GM12878 (cell line): ENCODE measurements around the gene CTNNBIP1. TPM values are rescaled to one million over a fixed set of nuclear protein-coding genes. Genes with fewer than 3 reads are reported as not detected.

Experiments
- ATAC-seq: fragments of 200-7000 bp; cut with Tn5 transposase; 3 replicates; pipeline ENCODE4 v1.9.1; 2020; ENCODE audit warnings: mild to moderate bottlenecking, moderate library complexity
- BruUV-seq: library from RNA; stranded (reverse); fragments of 400-500 nt; replicated peaks from 2 replicates; lab custom pipeline; 2021; lab: Mats Ljungman, UMichigan
- CTCF ChIA-PET: fragments of 300-600 bp; sonication (Branson Sonifier 250); formaldehyde crosslinking; extraction: SDS; loops from one replicate; lab custom pipeline; 2021; ENCODE audit warnings: inconsistent platforms; lab: Yijun Ruan, JAX
- POLR2A ChIA-PET: fragments of 350-600 bp; formaldehyde crosslinking; extraction: SDS; loops from one replicate; lab custom pipeline; 2021; ENCODE audit warnings: inconsistent platforms; lab: Charles Lee
- RAD21 ChIA-PET: fragments of 300-600 bp; sonication (Branson Sonifier 250); formaldehyde crosslinking; loops from one replicate; lab custom pipeline; 2023; ENCODE audit warnings: antibody characterized with exemption; ENCODE audit not compliant: unreplicated experiment; lab: Charles Lee
- SMC1A ChIA-PET: fragments of 300-600 bp; sonication (Branson Sonifier 250); formaldehyde crosslinking; loops from one replicate; lab custom pipeline; 2023; ENCODE audit not compliant: unreplicated experiment, uncharacterized antibody; lab: Charles Lee
- DNase-seq: peaks from one replicate; pipeline ENCODE4 v3.0.0-alpha.2; 2011; ENCODE audit warnings: low read depth, low spot score
- FAIRE-seq: peaks from 3 replicates; lab custom pipeline; 2011; peaks lifted over from hg19 to GRCh38; lab: Jason Lieb, UNC
- H2AFZ ChIP-seq: 2 replicates; pipeline ENCODE4 v1.6.0; 2011; ENCODE audit warnings: low read depth, low read length, control low read depth; ENCODE audit not compliant: control insufficient read depth
- H3K27ac ChIP-seq: 2 replicates; pipeline ENCODE4 v1.5.1; 2011; ENCODE audit warnings: control low read depth; ENCODE audit not compliant: control insufficient read depth, insufficient read depth
- H3K27me3 ChIP-seq, 2 experiments: replicated peaks in 1 of 2; 2 replicates each; pipeline versions ENCODE4 v1.6.0 to v1.6.1; 2011; ENCODE audit warnings: low read length in 1 of 2; ENCODE audit not compliant: control insufficient read depth in 2 of 2, insufficient read depth in 2 of 2
- H3K36me3 ChIP-seq, 2 experiments: 2 replicates each; pipeline ENCODE4 v1.5.1; 2011; ENCODE audit warnings: low read length in 1 of 2; ENCODE audit not compliant: control insufficient read depth in 2 of 2, insufficient read depth in 2 of 2
- H3K4me1 ChIP-seq: 2 replicates; pipeline ENCODE4 v1.6.1; 2011; ENCODE audit warnings: mild to moderate bottlenecking, low read length, moderate library complexity, mixed read lengths; ENCODE audit not compliant: control insufficient read depth, insufficient read depth
- H3K4me2 ChIP-seq: 2 replicates; pipeline ENCODE4 v1.6.0; 2011; ENCODE audit warnings: control low read depth; ENCODE audit not compliant: control insufficient read depth, insufficient read depth
- H3K4me3 ChIP-seq: fragments of 200-600 bp; sonication (generic); 2 replicates; pipeline ENCODE4 v1.5.1; 2016
- H3K79me2 ChIP-seq: 2 replicates; pipeline ENCODE4 v1.6.0; 2011; ENCODE audit warnings: low read length; ENCODE audit not compliant: control insufficient read depth, insufficient read depth
- H3K9ac ChIP-seq: 2 replicates; pipeline ENCODE4 v1.8.0; 2011; ENCODE audit warnings: low read length, control low read depth, mixed read lengths; ENCODE audit not compliant: control insufficient read depth, insufficient read depth
- H3K9me3 ChIP-seq: replicated peaks from 3 replicates; pipeline ENCODE4 v1.5.1; 2011; ENCODE audit warnings: mild to moderate bottlenecking, low read length; ENCODE audit not compliant: control insufficient read depth, insufficient read depth
- H4K20me1 ChIP-seq: 2 replicates; pipeline ENCODE4 v1.6.0; 2011; ENCODE audit not compliant: control insufficient read depth, insufficient read depth
- HDAC2 ChIP-seq: fragments of 200-600 bp; sonication (generic); IDR thresholded peaks from 2 replicates; pipeline ENCODE4 v1.6.1; 2017
- MEF2A ChIP-seq: IDR thresholded peaks from 2 replicates; pipeline ENCODE4 v1.6.1; 2011; ENCODE audit warnings: low read depth, mild to moderate bottlenecking, low read length, moderate library complexity; ENCODE audit not compliant: insufficient read depth
- POLR2A ChIP-seq: IDR thresholded peaks from 2 replicates; pipeline ENCODE4 v1.6.1; 2011; ENCODE audit warnings: low read depth, mild to moderate bottlenecking, low read length
- POLR2AphosphoS5 ChIP-seq: IDR thresholded peaks from 2 replicates; pipeline ENCODE4 v1.6.1; 2011; ENCODE audit warnings: mild to moderate bottlenecking, low read length, inconsistent platforms
- RB1 ChIP-seq: fragments of 450-650 bp; formaldehyde crosslinking; IDR thresholded peaks from 2 replicates; pipeline ENCODE4 v1.6.1; 2017; ENCODE audit warnings: mild to moderate bottlenecking, borderline replicate concordance
- SPI1 ChIP-seq: IDR thresholded peaks from 2 replicates; pipeline ENCODE4 v1.6.1; 2011; ENCODE audit warnings: low read depth, mild to moderate bottlenecking, low read length, moderate library complexity, borderline replicate concordance; ENCODE audit not compliant: insufficient read depth
- ZNF217 ChIP-seq: fragments of 450-650 bp; IDR thresholded peaks from 2 replicates; pipeline ENCODE4 v1.6.1; 2017; ENCODE audit warnings: antibody characterized with exemption, mild to moderate bottlenecking
- WGBS: methylation state at CpG from one replicate; pipeline ENCODE4 v1.1.6; 2016; ENCODE audit warnings: low lambda C conversion rate; ENCODE audit not compliant: insufficient replicate concordance, insufficient coverage; ENCODE audit errors: missing lambda C conversion rate; 5-methylcytosine and 5-hydroxymethylcytosine counted together
- in situ Hi-C: fragments of 300-500 bp; cut with MboI; formaldehyde crosslinking; loops from 9 replicates; pipeline ENCODE4 v1.14.3; 2018; ENCODE audit warnings: mixed read lengths
- intact Hi-C: fragments of 100-400 bp; cut with micrococcal nuclease; formaldehyde crosslinking; loops from one replicate; pipeline ENCODE4 v1.14.2; 2022; ENCODE audit not compliant: unreplicated experiment
- polyA plus RNA-seq, 11 experiments: library from polyadenylated mRNA; depleted of rRNA in 4 of 11; unstranded in 6 of 11; stranded (reverse) in 5 of 11; fragments of >200 nt; fragmentation: Nextera tagmentation in 4 of 11; fragmentation: Illumina TruSeq in 1 of 11; extraction: Ambion mirVana in 4 of 11; extraction: Trizol in 1 of 11; gene quantifications; 1 replicate in 1 of 11; 2 replicates in 10 of 11; pipeline versions ENCODE4 v1.2.1 to v1.2.3, GENCODE V29; 2011 to 2016; ENCODE audit warnings: inconsistent platforms in 2 of 11, missing spikeins in 2 of 11, low read depth in 1 of 11
- total RNA-seq, 4 experiments: library from RNA; depleted of rRNA in 3 of 4; stranded (reverse); fragments of >200 nt in 3 of 4; fragmentation: Illumina TruSeq in 1 of 4; extraction: Trizol in 1 of 4; gene quantifications; 2 replicates each; pipeline versions ENCODE4 v1.2.1 to v1.2.3, GENCODE V29; 2013 to 2021
- TF ChIP-seq, protein P1 (sequence below): fragments of 450-650 bp; IDR thresholded peaks from 2 replicates; pipeline ENCODE4 v1.6.1; 2017; ENCODE audit warnings: mild to moderate bottlenecking, moderate library complexity
- TF ChIP-seq, protein P2 (sequence below): fragments of 450-650 bp; conservative IDR thresholded peaks from 2 replicates; pipeline ENCODE4 v1.6.1; 2017; ENCODE audit warnings: mild to moderate bottlenecking, moderate library complexity

Gene CTNNBIP1
- total and polyA plus RNA-seq, 10 of the 15 experiments (the other 5 are each of a cell fraction or from before 2014, with no cell fraction given) = 0.42 to 31.8 (median 10.8) TPM

DNA sequence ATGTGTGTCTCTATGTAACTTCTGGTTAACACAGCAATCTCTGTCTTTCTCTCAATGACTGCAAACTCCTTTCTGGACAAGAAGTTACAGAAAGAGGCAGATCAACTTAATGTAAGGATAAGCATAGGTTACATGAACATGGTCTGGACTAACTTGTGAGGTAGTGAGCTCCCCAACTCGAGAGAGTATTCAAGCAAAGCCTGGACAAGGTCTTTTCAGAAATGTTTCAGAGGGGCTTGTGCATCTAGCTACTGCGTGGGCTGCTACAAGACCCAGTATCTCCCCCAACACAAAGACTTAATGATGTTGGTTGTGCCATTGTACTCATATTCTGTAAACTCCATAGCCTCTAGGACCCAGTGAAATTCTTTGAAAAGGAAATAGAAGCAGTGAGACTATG, 62.8 kb downstream of the CTNNBIP1 start:
- intact Hi-C loops (no loop called here), in situ Hi-C loops (no loop called here)
- POLR2A ChIA-PET = no interaction called here
- RAD21 ChIA-PET = interaction anchor here (1.4 kb wide), 1 partner anchor 62 kb away, joined by 5 read pairs; no protein-coding TSS in a partner anchor
- DNase-seq (no peak), ATAC-seq (no peak), FAIRE-seq (no peak)
- Histone ChIP-seq H3K79me2 (no peaks in the 10 kb centered on the region), H2AFZ (no peak overlapping the region), H3K36me3 (no peaks in the 10 kb centered on the region), H3K9ac (no peak overlapping the region), H3K4me2 (no peak overlapping the region), H3K9me3 (no peaks in the 10 kb centered on the region), H3K4me1 (peaks cover 8% of the 10 kb centered on the region), H4K20me1 (no peaks in the 10 kb centered on the region), H3K27ac (no peak overlapping the region), H3K27me3 (no peaks in the 10 kb centered on the region), H3K4me3 (no peak overlapping the region)
- no peak for TF ChIP-seq POLR2A
- TF ChIP-seq ZNF217 = no peak
- TF ChIP-seq RB1 = no peak
- TF ChIP-seq MEF2A = no peak
- TF ChIP-seq HDAC2 = no peak
- TF ChIP-seq, protein P1, sequence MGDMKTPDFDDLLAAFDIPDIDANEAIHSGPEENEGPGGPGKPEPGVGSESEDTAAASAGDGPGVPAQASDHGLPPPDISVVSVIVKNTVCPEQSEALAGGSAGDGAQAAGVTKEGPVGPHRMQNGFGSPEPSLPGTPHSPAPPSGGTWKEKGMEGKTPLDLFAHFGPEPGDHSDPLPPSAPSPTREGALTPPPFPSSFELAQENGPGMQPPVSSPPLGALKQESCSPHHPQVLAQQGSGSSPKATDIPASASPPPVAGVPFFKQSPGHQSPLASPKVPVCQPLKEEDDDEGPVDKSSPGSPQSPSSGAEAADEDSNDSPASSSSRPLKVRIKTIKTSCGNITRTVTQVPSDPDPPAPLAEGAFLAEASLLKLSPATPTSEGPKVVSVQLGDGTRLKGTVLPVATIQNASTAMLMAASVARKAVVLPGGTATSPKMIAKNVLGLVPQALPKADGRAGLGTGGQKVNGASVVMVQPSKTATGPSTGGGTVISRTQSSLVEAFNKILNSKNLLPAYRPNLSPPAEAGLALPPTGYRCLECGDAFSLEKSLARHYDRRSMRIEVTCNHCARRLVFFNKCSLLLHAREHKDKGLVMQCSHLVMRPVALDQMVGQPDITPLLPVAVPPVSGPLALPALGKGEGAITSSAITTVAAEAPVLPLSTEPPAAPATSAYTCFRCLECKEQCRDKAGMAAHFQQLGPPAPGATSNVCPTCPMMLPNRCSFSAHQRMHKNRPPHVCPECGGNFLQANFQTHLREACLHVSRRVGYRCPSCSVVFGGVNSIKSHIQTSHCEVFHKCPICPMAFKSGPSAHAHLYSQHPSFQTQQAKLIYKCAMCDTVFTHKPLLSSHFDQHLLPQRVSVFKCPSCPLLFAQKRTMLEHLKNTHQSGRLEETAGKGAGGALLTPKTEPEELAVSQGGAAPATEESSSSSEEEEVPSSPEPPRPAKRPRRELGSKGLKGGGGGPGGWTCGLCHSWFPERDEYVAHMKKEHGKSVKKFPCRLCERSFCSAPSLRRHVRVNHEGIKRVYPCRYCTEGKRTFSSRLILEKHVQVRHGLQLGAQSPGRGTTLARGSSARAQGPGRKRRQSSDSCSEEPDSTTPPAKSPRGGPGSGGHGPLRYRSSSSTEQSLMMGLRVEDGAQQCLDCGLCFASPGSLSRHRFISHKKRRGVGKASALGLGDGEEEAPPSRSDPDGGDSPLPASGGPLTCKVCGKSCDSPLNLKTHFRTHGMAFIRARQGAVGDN = no peak
- no peak for TF ChIP-seq SPI1
- TF ChIP-seq POLR2AphosphoS5 = no peak
- TF ChIP-seq, protein P2, sequence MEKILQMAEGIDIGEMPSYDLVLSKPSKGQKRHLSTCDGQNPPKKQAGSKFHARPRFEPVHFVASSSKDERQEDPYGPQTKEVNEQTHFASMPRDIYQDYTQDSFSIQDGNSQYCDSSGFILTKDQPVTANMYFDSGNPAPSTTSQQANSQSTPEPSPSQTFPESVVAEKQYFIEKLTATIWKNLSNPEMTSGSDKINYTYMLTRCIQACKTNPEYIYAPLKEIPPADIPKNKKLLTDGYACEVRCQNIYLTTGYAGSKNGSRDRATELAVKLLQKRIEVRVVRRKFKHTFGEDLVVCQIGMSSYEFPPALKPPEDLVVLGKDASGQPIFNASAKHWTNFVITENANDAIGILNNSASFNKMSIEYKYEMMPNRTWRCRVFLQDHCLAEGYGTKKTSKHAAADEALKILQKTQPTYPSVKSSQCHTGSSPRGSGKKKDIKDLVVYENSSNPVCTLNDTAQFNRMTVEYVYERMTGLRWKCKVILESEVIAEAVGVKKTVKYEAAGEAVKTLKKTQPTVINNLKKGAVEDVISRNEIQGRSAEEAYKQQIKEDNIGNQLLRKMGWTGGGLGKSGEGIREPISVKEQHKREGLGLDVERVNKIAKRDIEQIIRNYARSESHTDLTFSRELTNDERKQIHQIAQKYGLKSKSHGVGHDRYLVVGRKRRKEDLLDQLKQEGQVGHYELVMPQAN = no peak
- BruUV-seq = no TSS peak
- 23% methylated on average over 2 of the region's 2 CpGs for whole genome bisulfite sequencing
- SMC1A ChIA-PET = interaction anchor here (0.6 to 1.3 kb wide), 3 partner anchors 16 to 404 kb away, joined by 3 to 5 read pairs (median 3); no protein-coding TSS in a partner anchor
- CTCF ChIA-PET = interaction anchor here (1.0 to 1.7 kb wide), 4 partner anchors 13 to 63 kb away, joined by 3 to 5 read pairs (median 4); no protein-coding TSS in a partner anchor
